Esophagus muscularis mucosa (tissue), 3 donors: Measurements from ENCODE around the gene RAB7B.

Experiments
- POLR2A ChIP-seq: fragments of 450-650 bp; IDR thresholded peaks from one replicate; pipeline ENCODE4 v1.6.1; 2017; ENCODE audit warnings: antibody characterized with exemption, moderate library complexity, mild to moderate bottlenecking, low read depth
- POLR2AphosphoS5 ChIP-seq, 2 donors: sonication (generic); formaldehyde crosslinking; IDR thresholded peaks; one replicate each; pipeline ENCODE4 v1.6.1; 2017; ENCODE audit warnings: antibody characterized with exemption in 2 of 2
- TF ChIP-seq, protein P1 (sequence below), 3 experiments: fragments of 200-600 bp in 2 of 3; fragments of 450-650 bp in 1 of 3; sonication (generic) in 2 of 3; IDR thresholded peaks; one replicate each; pipeline ENCODE4 v1.5.1; 2017 to 2019; ENCODE audit warnings: antibody characterized with exemption in 3 of 3, mild to moderate bottlenecking in 2 of 3, moderate library complexity in 1 of 3

GRCh38 chr1:205942631-205943159, 60.5 kb downstream of the RAB7B start:
- TF ChIP-seq POLR2A = no peak
- TF ChIP-seq, protein P1, sequence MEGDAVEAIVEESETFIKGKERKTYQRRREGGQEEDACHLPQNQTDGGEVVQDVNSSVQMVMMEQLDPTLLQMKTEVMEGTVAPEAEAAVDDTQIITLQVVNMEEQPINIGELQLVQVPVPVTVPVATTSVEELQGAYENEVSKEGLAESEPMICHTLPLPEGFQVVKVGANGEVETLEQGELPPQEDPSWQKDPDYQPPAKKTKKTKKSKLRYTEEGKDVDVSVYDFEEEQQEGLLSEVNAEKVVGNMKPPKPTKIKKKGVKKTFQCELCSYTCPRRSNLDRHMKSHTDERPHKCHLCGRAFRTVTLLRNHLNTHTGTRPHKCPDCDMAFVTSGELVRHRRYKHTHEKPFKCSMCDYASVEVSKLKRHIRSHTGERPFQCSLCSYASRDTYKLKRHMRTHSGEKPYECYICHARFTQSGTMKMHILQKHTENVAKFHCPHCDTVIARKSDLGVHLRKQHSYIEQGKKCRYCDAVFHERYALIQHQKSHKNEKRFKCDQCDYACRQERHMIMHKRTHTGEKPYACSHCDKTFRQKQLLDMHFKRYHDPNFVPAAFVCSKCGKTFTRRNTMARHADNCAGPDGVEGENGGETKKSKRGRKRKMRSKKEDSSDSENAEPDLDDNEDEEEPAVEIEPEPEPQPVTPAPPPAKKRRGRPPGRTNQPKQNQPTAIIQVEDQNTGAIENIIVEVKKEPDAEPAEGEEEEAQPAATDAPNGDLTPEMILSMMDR (IDR thresholded peaks at IDR 0.05) = no peak
- no peak for TF ChIP-seq POLR2AphosphoS5 (IDR thresholded peaks at IDR 0.05)
